Measurements from ENCODE around the gene NFASC. TPM values are rescaled to one million over a fixed set of nuclear protein-coding genes. Genes with fewer than 3 reads are reported as not detected.

The NFASC gene
- total and polyA plus RNA-seq, 9 of the 15 experiments (the other 6 are each of a cell fraction or from before 2014, with no cell fraction given): 0.03 to 0.16 (median 0.06) TPM; not detected in 6

GRCh38 chr1:204975568-204976235 is 105.0 kb downstream of the NFASC start:
- intact Hi-C loops (cut with micrococcal nuclease): loop anchor here (1.0 to 5.0 kb wide), 2 partner anchors 86 to 352 kb away; no protein-coding TSS in a partner anchor
- no peaks in the 10 kb centered on the region for H3K79me2 ChIP-seq (ENCODE audit: control insufficient read depth, insufficient read depth, low read length)
- H3K36me3 ChIP-seq (ENCODE audit: control insufficient read depth, insufficient read depth, low read length): no peaks in the 10 kb centered on the region
- H3K9me3 ChIP-seq (replicated peaks; ENCODE audit: control insufficient read depth, insufficient read depth, low read depth, low read length): no peaks in the 10 kb centered on the region
- H3K4me1 ChIP-seq (replicated peaks in 1 of 2; ENCODE audit: control insufficient read depth in 2 of 2, insufficient read depth in 2 of 2, low read length in 2 of 2): peaks cover 4 to 12% of the 10 kb centered on the region in 2 experiments; a peak in 3 of 5 replicates
- H3K4me3 ChIP-seq: no peak overlapping the region
- peak; percentile 66 to 86 (median 83) for DNase-seq (ENCODE audit: extremely low read depth in 1 of 4, low spot score in 3 of 4)
- peaks cover 5% of the 10 kb centered on the region; the same call in 1 of the 2 replicates for H4K20me1 ChIP-seq (replicated peaks; ENCODE audit: control insufficient read depth, insufficient read depth, low read length)
- ChIA-PET POLR2A (interaction anchor here (2.2 kb wide), 1 partner anchor 280 kb away, joined by 6 read pairs; no protein-coding TSS in a partner anchor), CTCF (ENCODE audit: low intra/inter-chr PET ratio) (interaction anchor here (0.8 to 2.8 kb wide), 6 partner anchors 86 to 548 kb away, joined by 3 to 21 read pairs (median 4); no protein-coding TSS in a partner anchor)
- peak; percentile 96 for FAIRE-seq
- no peak overlapping the region for H3K9ac ChIP-seq (ENCODE audit: insufficient read depth in 1 of 2, low read depth in 2 of 2, low read length in 2 of 2)
- H2AFZ ChIP-seq (ENCODE audit: low read depth, low read length): no peak overlapping the region
- ATAC-seq: peak; percentile 90
- no peak overlapping the region for H3K27ac ChIP-seq (ENCODE audit: extremely low read depth, low read depth, low read length)
- H3K27me3 ChIP-seq (ENCODE audit: control insufficient read depth in 2 of 2, insufficient read depth in 2 of 2, low read length in 2 of 2): peaks cover 34 to 74% of the 10 kb centered on the region in 2 experiments
- in situ Hi-C loops (cut with MboI): loop anchor here (5.0 kb wide), 2 partner anchors 87 to 282 kb away; no protein-coding TSS in a partner anchor
- 3% methylated on average over 8 of the region's 8 CpGs for WGBS (ENCODE audit: insufficient coverage, low coverage, missing lambda C conversion rate)
- no TSS peak for BruUV-seq (replicated peaks)
- H3K4me2 ChIP-seq (ENCODE audit: insufficient read depth, low read length): no peak overlapping the region
- no peaks in the 10 kb centered on the region for H3K9me1 ChIP-seq (ENCODE audit: control insufficient read depth, insufficient read depth, low read length)
- TF ChIP-seq SMARCA5 (IDR thresholded peaks at IDR 0.05) (no peak), EGR1 (conservative IDR thresholded peaks at IDR 0.05) (peak; percentile 70), ETS1 (conservative IDR thresholded peaks at IDR 0.05; ENCODE audit: control insufficient read depth, low read depth, low read length) (no peak), SMC3 (conservative IDR thresholded peaks at IDR 0.05; ENCODE audit: insufficient read depth, low read depth, low read length) (peak; percentile 94), CGGBP1 (CRISPR knock-in tag; IDR thresholded peaks at IDR 0.05) (no peak), RAD21 (CRISPR knock-in tag; conservative IDR thresholded peaks at IDR 0.05 in 1 of 2, IDR thresholded peaks at IDR 0.05 in 1 of 2) (peak; percentile 81 to 93), DEAF1 (CRISPR knock-in tag; IDR thresholded peaks at IDR 0.05) (peak; percentile 75), THRB (CRISPR knock-in tag; conservative IDR thresholded peaks at IDR 0.05) (peak; percentile 93), RB1 (IDR thresholded peaks at IDR 0.05; ENCODE audit: low read depth) (peak; percentile 17; the same call in 1 of the 2 replicates), BCOR (IDR thresholded peaks at IDR 0.05) (no peak), MLLT1 (IDR thresholded peaks at IDR 0.05) (0 out of 4 replicates have a peak, but pooled peaks of 1 of the 2 experiments have one; percentile 61), CC2D1A (IDR thresholded peaks at IDR 0.05) (peak; percentile 76; the same call in 1 of the 2 replicates), FOXA3 (CRISPR knock-in tag; conservative IDR thresholded peaks at IDR 0.05 in 1 of 2, IDR thresholded peaks at IDR 0.05 in 1 of 2) (no peak), OTX1 (CRISPR knock-in tag; IDR thresholded peaks at IDR 0.05) (peak; percentile 96)

Measured in K562 (cell line).